ENCODE results near the gene APP.

The APP gene

GRCh38 chr21:25952306-25952705, 218.3 kb downstream of the APP start:
- no peak overlapping the region for H3K4me3 Mint-ChIP-seq
- no peaks in the 10 kb centered on the region for H3K4me1 Mint-ChIP-seq
- DNase-seq (no peak), ATAC-seq (no peak)
- H3K9me3 Mint-ChIP-seq, result no peaks in the 10 kb centered on the region
- H3K27me3 Mint-ChIP-seq, result no peaks in the 10 kb centered on the region
- no peak overlapping the region for H3K27ac Mint-ChIP-seq
- H3K36me3 Mint-ChIP-seq (ENCODE audit: low read depth), result peaks cover 18% of the 10 kb centered on the region

GRCh38 chr21:25949701-25950100, 220.9 kb downstream of the APP start:
- Mint-ChIP-seq H3K4me3 (no peak overlapping the region), H3K27ac (no peak overlapping the region), H3K36me3 (ENCODE audit: low read depth) (peaks cover 23% of the 10 kb centered on the region), H3K9me3 (no peaks in the 10 kb centered on the region), H3K4me1 (no peaks in the 10 kb centered on the region), H3K27me3 (no peaks in the 10 kb centered on the region)
- DNase-seq (no peak), ATAC-seq (no peak)

- DNase-seq, result no peak
- Mint-ChIP-seq H3K4me1 (no peaks in the 10 kb centered on the region), H3K9me3 (no peaks in the 10 kb centered on the region), H3K27ac (no peak overlapping the region), H3K27me3 (no peaks in the 10 kb centered on the region), H3K4me3 (no peak overlapping the region), H3K36me3 (ENCODE audit: low read depth) (peaks cover 6% of the 10 kb centered on the region)
- no peak for ATAC-seq
Observed at GRCh38 chr21:25944672-25945213, 225.8 kb downstream of the APP start.

- DNase-seq, result no peak
- Mint-ChIP-seq H3K9me3 (no peaks in the 10 kb centered on the region), H3K27ac (no peak overlapping the region)
Observed at GRCh38 chr21:25944082-25944481, 226.5 kb downstream of the APP start.

GRCh38 chr21:25942135-25942534, 228.4 kb downstream of the APP start:
- no peak for DNase-seq
- Mint-ChIP-seq H3K36me3 (ENCODE audit: low read depth) (peaks cover 6% of the 10 kb centered on the region), H3K4me3 (no peak overlapping the region), H3K27ac (no peak overlapping the region), H3K9me3 (no peaks in the 10 kb centered on the region), H3K27me3 (no peaks in the 10 kb centered on the region), H3K4me1 (no peaks in the 10 kb centered on the region)
- no peak for ATAC-seq

More at GRCh38 chr21:25944082-25944481, 226.5 kb downstream of the APP start:
- no peaks in the 10 kb centered on the region for H3K27me3 Mint-ChIP-seq
- H3K36me3 Mint-ChIP-seq (ENCODE audit: low read depth), result peaks cover 6% of the 10 kb centered on the region
- no peak overlapping the region for H3K4me3 Mint-ChIP-seq
- H3K4me1 Mint-ChIP-seq, result no peaks in the 10 kb centered on the region
- ATAC-seq, result no peak

GRCh38 chr21:25939396-25939761, 231.2 kb downstream of the APP start:
- Mint-ChIP-seq H3K27ac (no peak overlapping the region), H3K27me3 (no peaks in the 10 kb centered on the region), H3K4me1 (peaks cover 6% of the 10 kb centered on the region), H3K36me3 (ENCODE audit: low read depth) (no peaks in the 10 kb centered on the region), H3K4me3 (no peak overlapping the region), H3K9me3 (no peaks in the 10 kb centered on the region)
- ATAC-seq (no peak), DNase-seq (no peak)

GRCh38 chr21:25938658-25939395, 231.7 kb downstream of the APP start:
- H3K27me3 Mint-ChIP-seq, result no peaks in the 10 kb centered on the region

GRCh38 chr21:25936776-25937175, 233.8 kb downstream of the APP start:
- Mint-ChIP-seq H3K36me3 (ENCODE audit: low read depth) (no peaks in the 10 kb centered on the region), H3K9me3 (no peaks in the 10 kb centered on the region), H3K4me3 (no peak overlapping the region), H3K27ac (no peak overlapping the region), H3K4me1 (peaks cover 6% of the 10 kb centered on the region), H3K27me3 (no peaks in the 10 kb centered on the region)
- no peak for DNase-seq
- no peak for ATAC-seq

More at GRCh38 chr21:25938658-25939395, 231.7 kb downstream of the APP start:
- Mint-ChIP-seq H3K4me1 (peaks cover 6% of the 10 kb centered on the region), H3K4me3 (no peak overlapping the region), H3K9me3 (no peaks in the 10 kb centered on the region), H3K27ac (no peak overlapping the region), H3K36me3 (ENCODE audit: low read depth) (no peaks in the 10 kb centered on the region)
- ATAC-seq (no peak), DNase-seq (no peak)

GRCh38 chr21:25934771-25935224, 235.8 kb downstream of the APP start:
- Mint-ChIP-seq H3K36me3 (ENCODE audit: low read depth) (no peaks in the 10 kb centered on the region), H3K9me3 (no peaks in the 10 kb centered on the region), H3K4me1 (peaks cover 6% of the 10 kb centered on the region), H3K27ac (peak overlapping the region; percentile 26), H3K27me3 (no peaks in the 10 kb centered on the region), H3K4me3 (no peak overlapping the region)
- ATAC-seq (peak; percentile 33), DNase-seq (no peak)

- ATAC-seq (no peak), DNase-seq (no peak)
- Mint-ChIP-seq H3K27me3 (no peaks in the 10 kb centered on the region), H3K27ac (no peak overlapping the region), H3K4me3 (no peak overlapping the region), H3K9me3 (no peaks in the 10 kb centered on the region), H3K36me3 (ENCODE audit: low read depth) (no peaks in the 10 kb centered on the region), H3K4me1 (peaks cover 6% of the 10 kb centered on the region)
Observed at GRCh38 chr21:25934130-25934529, 236.4 kb downstream of the APP start.

- no peaks in the 10 kb centered on the region for H3K36me3 Mint-ChIP-seq (ENCODE audit: low read depth)
- H3K27me3 Mint-ChIP-seq, result no peaks in the 10 kb centered on the region
- H3K4me1 Mint-ChIP-seq, result peaks cover 6% of the 10 kb centered on the region
- ATAC-seq (no peak), DNase-seq (no peak)
- no peaks in the 10 kb centered on the region for H3K9me3 Mint-ChIP-seq
- no peak overlapping the region for H3K4me3 Mint-ChIP-seq
- H3K27ac Mint-ChIP-seq, result no peak overlapping the region
Observed at GRCh38 chr21:25931765-25932164, 238.8 kb downstream of the APP start.

- no peaks in the 10 kb centered on the region for H3K27me3 Mint-ChIP-seq
- peaks cover 3% of the 10 kb centered on the region for H3K4me1 Mint-ChIP-seq
- peaks cover 2% of the 10 kb centered on the region for H3K36me3 Mint-ChIP-seq (ENCODE audit: low read depth)
- DNase-seq (no peak), ATAC-seq (no peak)
- no peak overlapping the region for H3K27ac Mint-ChIP-seq
- H3K9me3 Mint-ChIP-seq, result no peaks in the 10 kb centered on the region
- H3K4me3 Mint-ChIP-seq, result no peak overlapping the region
Observed at GRCh38 chr21:25929856-25930520, 240.6 kb downstream of the APP start.

- DNase-seq (no peak), ATAC-seq (no peak)
Observed at GRCh38 chr21:25927195-25927880, 243.2 kb downstream of the APP start.

GRCh38 chr21:25925936-25926335, 244.6 kb downstream of the APP start:
- Mint-ChIP-seq H3K9me3 (no peaks in the 10 kb centered on the region), H3K36me3 (ENCODE audit: low read depth) (peaks cover 2% of the 10 kb centered on the region), H3K27me3 (no peaks in the 10 kb centered on the region), H3K4me1 (no peaks in the 10 kb centered on the region), H3K27ac (no peak overlapping the region), H3K4me3 (no peak overlapping the region)
- DNase-seq, result no peak
- ATAC-seq, result no peak

More at GRCh38 chr21:25927195-25927880, 243.2 kb downstream of the APP start:
- Mint-ChIP-seq H3K9me3 (no peaks in the 10 kb centered on the region), H3K36me3 (ENCODE audit: low read depth) (peaks cover 2% of the 10 kb centered on the region), H3K4me1 (no peaks in the 10 kb centered on the region), H3K27ac (no peak overlapping the region), H3K27me3 (no peaks in the 10 kb centered on the region), H3K4me3 (no peak overlapping the region)
